HepG2 (cell line): ENCODE results near the gene HERPUD2. TPM values are rescaled to one million over a fixed set of nuclear protein-coding genes. Genes with fewer than 3 reads are reported as not detected.

ENCODE experiments used
- ATAC-seq: fragments of 200-7000 bp; cut with Tn5 transposase; 3 replicates; pipeline ENCODE4 v1.9.1; 2020; ENCODE audit warnings: mild to moderate bottlenecking, moderate library complexity
- BruUV-seq: library from RNA; stranded (reverse); fragments of 400-500 nt; replicated peaks from 2 replicates; lab custom pipeline; 2021; lab: Mats Ljungman, UMichigan
- CTCF ChIA-PET: fragments of 300-600 bp; formaldehyde crosslinking; extraction: SDS; loops from one replicate; lab custom pipeline; 2021; ENCODE audit warnings: low total read pairs, inconsistent platforms, low intra/inter-chr PET ratio; lab: Yijun Ruan, JAX
- POLR2A ChIA-PET: fragments of 350-600 bp; sonication (Branson Sonifier 250); formaldehyde crosslinking; loops from one replicate; lab custom pipeline; 2020; ENCODE audit warnings: antibody characterized with exemption, inconsistent platforms; lab: Yijun Ruan, JAX
- DNase-seq: peaks from one replicate; pipeline ENCODE4 v3.0.0-alpha.2; 2015; ENCODE audit warnings: low spot score
- FAIRE-seq: peaks from 3 replicates; lab custom pipeline; 2011; peaks lifted over from hg19 to GRCh38; lab: Jason Lieb, UNC
- H2AFZ ChIP-seq: one replicate; pipeline ENCODE4 v1.6.1; 2011; ENCODE audit warnings: low read length, inconsistent platforms
- H3K27ac ChIP-seq: fragments of 300-600 bp; 3 replicates; pipeline ENCODE4 v1.8.0; 2011; ENCODE audit warnings: mixed run types, mild to moderate bottlenecking, mixed read lengths, low read length, inconsistent platforms; ENCODE audit not compliant: insufficient read depth; ENCODE audit errors: extremely low read length
- H3K27me3 ChIP-seq, 2 experiments: fragments of 200-600 bp in 1 of 2; 2 replicates in 1 of 2; 3 replicates in 1 of 2; pipeline versions ENCODE4 v1.6.0 to v1.8.0; 2011; ENCODE audit warnings: low read length in 2 of 2, mild to moderate bottlenecking in 2 of 2, moderate library complexity in 2 of 2, inconsistent platforms in 1 of 2; ENCODE audit not compliant: insufficient read depth in 2 of 2, control insufficient read depth in 1 of 2
- H3K36me3 ChIP-seq, 2 experiments: fragments of 200-600 bp in 1 of 2; replicated peaks in 1 of 2; 2 replicates in 1 of 2; 3 replicates in 1 of 2; pipeline versions ENCODE4 v1.5.1 to v1.8.0; 2011; ENCODE audit warnings: low read length in 2 of 2, inconsistent platforms in 1 of 2; ENCODE audit not compliant: insufficient read depth in 2 of 2, control insufficient read depth in 1 of 2
- H3K4me1 ChIP-seq: 2 replicates; pipeline ENCODE4 v1.5.1; 2012; ENCODE audit warnings: low read length, inconsistent platforms; ENCODE audit not compliant: insufficient read depth
- H3K4me2 ChIP-seq: 2 replicates; pipeline ENCODE4 v1.6.0; 2011; ENCODE audit warnings: low read depth, low read length, inconsistent platforms
- H3K4me3 ChIP-seq, 3 experiments: fragments of 200-600 bp in 1 of 3; sonication (generic), shearing (Covaris generic) in 1 of 3; replicated peaks in 1 of 3; 2 replicates each; pipeline ENCODE4 v1.5.1; 2011 to 2016; ENCODE audit warnings: low read length in 3 of 3, inconsistent platforms in 2 of 3, low read depth in 2 of 3, mild to moderate bottlenecking in 2 of 3, control low read depth in 1 of 3, mixed read lengths in 1 of 3; ENCODE audit not compliant: insufficient read depth in 1 of 3
- H3K79me2 ChIP-seq: one replicate; pipeline ENCODE4 v1.6.1; 2011; ENCODE audit warnings: low read length, inconsistent platforms; ENCODE audit not compliant: insufficient read depth
- H3K9ac ChIP-seq: 2 replicates; pipeline ENCODE4 v1.6.0; 2011; ENCODE audit warnings: mild to moderate bottlenecking, low read depth, low read length, inconsistent platforms; ENCODE audit not compliant: insufficient read depth
- H3K9me3 ChIP-seq: 2 replicates; pipeline ENCODE4 v1.5.1; 2012; ENCODE audit warnings: mild to moderate bottlenecking, low read length
- H4K20me1 ChIP-seq: 2 replicates; pipeline ENCODE4 v1.6.0; 2011; ENCODE audit warnings: inconsistent platforms, mild to moderate bottlenecking, low read length, moderate library complexity; ENCODE audit not compliant: insufficient read depth
- ATF3 ChIP-seq: sonication (generic); formaldehyde crosslinking; IDR thresholded peaks from 2 replicates; pipeline ENCODE4 v1.4.0; 2020; ENCODE audit warnings: missing genetic modification reagents
- CHCHD3 ChIP-seq: sonication (generic); formaldehyde crosslinking; IDR thresholded peaks from 2 replicates; pipeline ENCODE4 v1.8.0; 2022; ENCODE audit warnings: mild to moderate bottlenecking, missing genetic modification reagents, moderate library complexity
- FOXC1 ChIP-seq: sonication (generic); formaldehyde crosslinking; IDR thresholded peaks from 2 replicates; pipeline ENCODE4 v1.8.0; 2022; ENCODE audit warnings: mild to moderate bottlenecking, missing genetic modification reagents, borderline replicate concordance
- HMGXB3 ChIP-seq: sonication (generic); formaldehyde crosslinking; IDR thresholded peaks from 2 replicates; pipeline ENCODE4 v1.4.0; 2020; ENCODE audit warnings: missing genetic modification reagents, borderline replicate concordance
- HNRNPLL ChIP-seq: fragments of 200-400 bp; formaldehyde crosslinking; IDR thresholded peaks from 2 replicates; pipeline ENCODE4 v1.6.1; 2017; ENCODE audit warnings: mild to moderate bottlenecking, low read depth, low read length; ENCODE audit not compliant: poor library complexity, severe bottlenecking
- JDP2 ChIP-seq: sonication (generic); formaldehyde crosslinking; IDR thresholded peaks from 2 replicates; pipeline ENCODE4 v1.8.1; 2022; ENCODE audit warnings: missing genetic modification reagents, borderline replicate concordance
- KMT2A ChIP-seq: sonication (generic); formaldehyde crosslinking; IDR thresholded peaks from 2 replicates; pipeline ENCODE4 v1.4.0; 2020; ENCODE audit warnings: missing genetic modification reagents
- NR2F6 ChIP-seq, 2 experiments: IDR thresholded peaks; 2 replicates each; pipeline ENCODE4 v1.6.1; 2016; ENCODE audit warnings: antibody characterized with exemption in 1 of 2, mild to moderate bottlenecking in 1 of 2
- SIN3A ChIP-seq: IDR thresholded peaks from 2 replicates; pipeline ENCODE4 v1.6.1; 2011; ENCODE audit warnings: low read depth, mild to moderate bottlenecking, control low read depth, low read length, borderline replicate concordance
- TCF12 ChIP-seq, 2 experiments: fragments of 450-650 bp in 1 of 2; sonication (generic) in 1 of 2; formaldehyde crosslinking in 1 of 2; IDR thresholded peaks; 2 replicates each; pipeline versions ENCODE4 v1.6.1 to v1.8.0; 2017 to 2022; ENCODE audit warnings: antibody characterized with exemption in 1 of 2, mild to moderate bottlenecking in 1 of 2, missing genetic modification reagents in 1 of 2, moderate library complexity in 1 of 2
- ZBED4 ChIP-seq: sonication (generic); formaldehyde crosslinking; IDR thresholded peaks from 2 replicates; pipeline ENCODE4 v1.4.0; 2020; ENCODE audit warnings: missing genetic modification reagents, borderline replicate concordance
- ZNF180 ChIP-seq: sonication (generic); formaldehyde crosslinking; IDR thresholded peaks from 2 replicates; pipeline ENCODE4 v1.4.0; 2020; ENCODE audit warnings: low read depth, missing genetic modification reagents, borderline replicate concordance
- ZNF441 ChIP-seq: sonication (generic); formaldehyde crosslinking; IDR thresholded peaks from 2 replicates; pipeline ENCODE4 v1.7.0; 2021; ENCODE audit warnings: missing genetic modification reagents, borderline replicate concordance
- ZNF597 ChIP-seq: sonication (generic); formaldehyde crosslinking; IDR thresholded peaks from 2 replicates; pipeline ENCODE4 v1.5.0; 2020; ENCODE audit warnings: missing genetic modification reagents
- WGBS: methylation state at CpG from one replicate; pipeline ENCODE4 v1.1.6; 2017; ENCODE audit warnings: low lambda C conversion rate; 5-methylcytosine and 5-hydroxymethylcytosine counted together
- in situ Hi-C: cut with HindIII; loops from 2 replicates; pipeline ENCODE4 v1.10.0; 2017; ENCODE audit warnings: low pct_unique_long_range_greater_than_20kb; ENCODE audit not compliant: extremely low pct_ligation_motif_present
- intact Hi-C: fragments of 100-400 bp; cut with micrococcal nuclease; formaldehyde crosslinking; loops from one replicate; pipeline ENCODE4 v1.10.0; 2022; ENCODE audit not compliant: unreplicated experiment
- polyA plus RNA-seq, 8 experiments: library from polyadenylated mRNA; depleted of rRNA in 3 of 8; stranded (reverse) in 7 of 8; unstranded in 1 of 8; fragments of >200 nt; fragmentation: Illumina TruSeq in 4 of 8; extraction: Trizol in 4 of 8; gene quantifications; 2 replicates each; pipeline versions ENCODE4 v1.2.1 to v1.2.3, GENCODE V29; 2011 to 2016; ENCODE audit warnings: low read depth in 4 of 8, missing spikeins in 1 of 8, mixed read lengths in 1 of 8; ENCODE audit not compliant: insufficient read depth in 1 of 8
- total RNA-seq, 5 experiments: library from RNA; depleted of rRNA; stranded (reverse); fragments of >200 nt; fragmentation: Illumina TruSeq; extraction: Trizol; gene quantifications; 2 replicates each; pipeline ENCODE4 v1.2.3, GENCODE V29; 2016; ENCODE audit warnings: low read depth in 1 of 5

Gene HERPUD2
- total and polyA plus RNA-seq, 2 of the 13 experiments (the other 11 are each of a cell fraction or from before 2014, with no cell fraction given), result 10.7 to 38.6 TPM

GRCh38 chr7:35691366-35691765, 3.6 kb downstream of the HERPUD2 start:
- Histone ChIP-seq H3K4me1 (peaks cover 51% of the 10 kb centered on the region), H3K9me3 (no peaks in the 10 kb centered on the region), H3K4me2 (peak overlapping the region; percentile 97), H3K79me2 (peaks cover 60% of the 10 kb centered on the region), H3K9ac (no peak overlapping the region), H4K20me1 (peaks cover 11% of the 10 kb centered on the region), H2AFZ (no peak overlapping the region), H3K27me3 (no peaks in the 10 kb centered on the region; a peak in 1 of 5 replicates), H3K4me3 (peak overlapping the region in 2 of 3 experiments; percentile 5 to 11; a peak in 1 of 6 replicates), H3K36me3 (no peaks in the 10 kb centered on the region), H3K27ac (no peak overlapping the region)
- BruUV-seq, result no TSS peak
- no peak for ATAC-seq
- 96% methylated on average over 1 of the region's 1 CpG for WGBS
- POLR2A ChIA-PET, result interaction anchor here (1.0 to 1.2 kb wide), 2 partner anchors 109 to 110 kb away, joined by 4 to 5 read pairs; partner anchors contain the start of gene SEPTIN7
- intact Hi-C loops (loop anchor here (10.0 kb wide), 1 partner anchor 937 kb away; no protein-coding TSS in a partner anchor), in situ Hi-C loops (no loop called here)
- no peak for DNase-seq
- FAIRE-seq, result no peak
- CTCF ChIA-PET, result interaction anchor here (0.6 kb wide), 1 partner anchor 226 kb away, joined by 3 read pairs; no protein-coding TSS in a partner anchor
- no peak for TF ChIP-seq NR2F6 (IDR thresholded peaks at IDR 0.05)
- no peak for TF ChIP-seq NR2F6 (CRISPR knock-in tag; IDR thresholded peaks at IDR 0.05)
- no peak for TF ChIP-seq ZNF441 (CRISPR knock-in tag)
- no peak for TF ChIP-seq ZBED4
- no peak for TF ChIP-seq ATF3 (CRISPR knock-in tag)
- no peak for TF ChIP-seq JDP2 (CRISPR knock-in tag)
- no peak for TF ChIP-seq HNRNPLL
- no peak for TF ChIP-seq TCF12 (IDR thresholded peaks at IDR 0.05)
- no peak for TF ChIP-seq TCF12 (CRISPR knock-in tag; IDR thresholded peaks at IDR 0.05)
- TF ChIP-seq HMGXB3 (CRISPR knock-in tag), result no peak
- no peak for TF ChIP-seq KMT2A
- TF ChIP-seq ZNF597 (CRISPR knock-in tag), result no peak
- no peak for TF ChIP-seq SIN3A
- TF ChIP-seq ZNF180 (CRISPR knock-in tag), result no peak
- TF ChIP-seq FOXC1 (CRISPR knock-in tag), result no peak
- no peak for TF ChIP-seq CHCHD3 (CRISPR knock-in tag)
